Astrocyte (in vitro differentiated cells and primary cell): ENCODE data around the gene CHST15. TPM values are rescaled to one million over a fixed set of nuclear protein-coding genes. Genes with fewer than 3 reads are reported as not detected.

Experiments
- DNase-seq: peaks from one replicate; pipeline ENCODE4 v3.0.0-alpha.2; 2010; ENCODE audit warnings: low read depth
- FAIRE-seq: peaks from 2 replicates; lab custom pipeline; 2011; peaks lifted over from hg19 to GRCh38; lab: Jason Lieb, UNC
- H2AFZ ChIP-seq: 2 replicates; pipeline ENCODE4 v1.6.0; 2012; ENCODE audit warnings: low read depth, low read length, inconsistent platforms
- H3K27ac ChIP-seq: 2 replicates; pipeline ENCODE4 v1.5.1; 2011; ENCODE audit warnings: low read depth, low read length, inconsistent platforms
- H3K27me3 ChIP-seq: 2 replicates; pipeline ENCODE4 v1.6.0; 2011; ENCODE audit warnings: low read length, inconsistent platforms; ENCODE audit not compliant: insufficient read depth
- H3K36me3 ChIP-seq: 2 replicates; pipeline ENCODE4 v1.5.1; 2011; ENCODE audit warnings: low read length, inconsistent platforms; ENCODE audit not compliant: insufficient read depth
- H3K4me1 ChIP-seq: 2 replicates; pipeline ENCODE4 v1.5.1; 2011; ENCODE audit warnings: low read length, inconsistent platforms; ENCODE audit not compliant: insufficient read depth
- H3K4me2 ChIP-seq: 2 replicates; pipeline ENCODE4 v1.6.0; 2012; ENCODE audit warnings: low read length, inconsistent platforms
- H3K4me3 ChIP-seq: 2 replicates; pipeline ENCODE4 v1.5.1; 2011; ENCODE audit warnings: low read depth, mild to moderate bottlenecking, low read length, inconsistent platforms; ENCODE audit not compliant: insufficient read depth
- H3K79me2 ChIP-seq: 2 replicates; pipeline ENCODE4 v1.6.0; 2012; ENCODE audit warnings: mild to moderate bottlenecking, low read length, inconsistent platforms; ENCODE audit not compliant: insufficient read depth
- H3K9ac ChIP-seq: 2 replicates; pipeline ENCODE4 v1.6.0; 2012; ENCODE audit warnings: mild to moderate bottlenecking, low read length, inconsistent platforms
- H3K9me3 ChIP-seq: 2 replicates; pipeline ENCODE4 v1.5.1; 2012; ENCODE audit warnings: low read depth, mild to moderate bottlenecking, low read length, inconsistent platforms; ENCODE audit not compliant: insufficient read depth
- H4K20me1 ChIP-seq: 2 replicates; pipeline ENCODE4 v1.6.0; 2012; ENCODE audit warnings: low read length, inconsistent platforms; ENCODE audit not compliant: insufficient read depth
- H3K27ac Mint-ChIP-seq: one replicate; pipeline ENCODE4 v1.8.0; 2021; ENCODE audit warnings: mild to moderate bottlenecking, mixed read lengths; ENCODE audit not compliant: unreplicated experiment
- H3K27me3 Mint-ChIP-seq: one replicate; pipeline ENCODE4 v1.8.0; 2021; ENCODE audit warnings: low read depth, mixed read lengths; ENCODE audit not compliant: unreplicated experiment
- H3K36me3 Mint-ChIP-seq: one replicate; pipeline ENCODE4 v1.8.0; 2021; ENCODE audit warnings: low read depth, mixed read lengths; ENCODE audit not compliant: unreplicated experiment
- H3K4me1 Mint-ChIP-seq: one replicate; pipeline ENCODE4 v1.8.0; 2021; ENCODE audit warnings: low read depth, mixed read lengths; ENCODE audit not compliant: unreplicated experiment
- H3K4me3 Mint-ChIP-seq: one replicate; pipeline ENCODE4 v1.8.0; 2021; ENCODE audit warnings: mild to moderate bottlenecking, moderate library complexity, mixed read lengths; ENCODE audit not compliant: unreplicated experiment
- H3K9me3 Mint-ChIP-seq: one replicate; pipeline ENCODE4 v1.8.0; 2021; ENCODE audit warnings: mild to moderate bottlenecking, mixed read lengths; ENCODE audit not compliant: unreplicated experiment
- EZH2 ChIP-seq: IDR thresholded peaks from 2 replicates; pipeline ENCODE4 v1.6.1; 2012; ENCODE audit warnings: mild to moderate bottlenecking, low read length, inconsistent platforms; ENCODE audit not compliant: insufficient read depth
- total RNA-seq: library from RNA; stranded (reverse); gene quantifications from 2 replicates; pipeline ENCODE4 v1.2.1, GENCODE V29; 2021
- TF ChIP-seq, protein P1 (sequence below): IDR thresholded peaks from 2 replicates; pipeline ENCODE4 v1.5.1; 2011; ENCODE audit warnings: low read depth, mild to moderate bottlenecking, inconsistent platforms, low read length, moderate library complexity; ENCODE audit not compliant: insufficient read depth

Gene CHST15
- total RNA-seq, 1 donor from 2014 or later: 20.6 TPM

DNA sequence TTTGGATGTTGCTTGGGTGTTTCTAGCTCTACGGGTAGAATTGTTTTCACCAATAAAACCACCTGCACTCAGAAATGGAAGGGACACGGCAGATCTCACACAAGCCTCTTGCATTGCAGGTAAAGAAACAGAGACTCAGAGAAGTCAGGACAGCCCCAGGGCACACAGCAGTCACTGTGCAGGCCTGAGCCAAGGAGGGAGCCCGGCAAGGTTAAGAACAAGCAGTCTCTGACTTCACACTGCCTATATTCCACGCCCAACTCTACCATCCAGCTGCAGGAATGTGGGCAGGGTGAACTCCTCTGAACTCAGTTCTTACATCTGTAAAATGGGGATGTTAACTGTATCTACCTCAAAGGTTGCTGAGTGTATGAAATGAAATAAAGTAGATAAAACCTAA is 15.4 kb downstream of the CHST15 start:
- Mint-ChIP-seq H3K4me1 (peaks cover 7% of the 10 kb centered on the region), H3K36me3 (peaks cover 7% of the 10 kb centered on the region), H3K4me3 (no peak overlapping the region), H3K9me3 (peaks cover 8% of the 10 kb centered on the region), H3K27me3 (peaks cover 29% of the 10 kb centered on the region), H3K27ac (no peak overlapping the region)
- Histone ChIP-seq H3K4me3 (no peak overlapping the region), H3K79me2 (peaks cover 21% of the 10 kb centered on the region), H3K4me1 (no peaks in the 10 kb centered on the region), H3K27me3 (peaks cover 7% of the 10 kb centered on the region), H3K9ac (no peak overlapping the region), H3K4me2 (no peak overlapping the region), H3K9me3 (no peaks in the 10 kb centered on the region), H3K27ac (no peak overlapping the region), H4K20me1 (peaks cover 60% of the 10 kb centered on the region), H3K36me3 (no peaks in the 10 kb centered on the region), H2AFZ (no peak overlapping the region)
- no peak for TF ChIP-seq EZH2
- TF ChIP-seq, protein P1, sequence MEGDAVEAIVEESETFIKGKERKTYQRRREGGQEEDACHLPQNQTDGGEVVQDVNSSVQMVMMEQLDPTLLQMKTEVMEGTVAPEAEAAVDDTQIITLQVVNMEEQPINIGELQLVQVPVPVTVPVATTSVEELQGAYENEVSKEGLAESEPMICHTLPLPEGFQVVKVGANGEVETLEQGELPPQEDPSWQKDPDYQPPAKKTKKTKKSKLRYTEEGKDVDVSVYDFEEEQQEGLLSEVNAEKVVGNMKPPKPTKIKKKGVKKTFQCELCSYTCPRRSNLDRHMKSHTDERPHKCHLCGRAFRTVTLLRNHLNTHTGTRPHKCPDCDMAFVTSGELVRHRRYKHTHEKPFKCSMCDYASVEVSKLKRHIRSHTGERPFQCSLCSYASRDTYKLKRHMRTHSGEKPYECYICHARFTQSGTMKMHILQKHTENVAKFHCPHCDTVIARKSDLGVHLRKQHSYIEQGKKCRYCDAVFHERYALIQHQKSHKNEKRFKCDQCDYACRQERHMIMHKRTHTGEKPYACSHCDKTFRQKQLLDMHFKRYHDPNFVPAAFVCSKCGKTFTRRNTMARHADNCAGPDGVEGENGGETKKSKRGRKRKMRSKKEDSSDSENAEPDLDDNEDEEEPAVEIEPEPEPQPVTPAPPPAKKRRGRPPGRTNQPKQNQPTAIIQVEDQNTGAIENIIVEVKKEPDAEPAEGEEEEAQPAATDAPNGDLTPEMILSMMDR: no peak
- no peak for DNase-seq
- no peak for FAIRE-seq

DNA sequence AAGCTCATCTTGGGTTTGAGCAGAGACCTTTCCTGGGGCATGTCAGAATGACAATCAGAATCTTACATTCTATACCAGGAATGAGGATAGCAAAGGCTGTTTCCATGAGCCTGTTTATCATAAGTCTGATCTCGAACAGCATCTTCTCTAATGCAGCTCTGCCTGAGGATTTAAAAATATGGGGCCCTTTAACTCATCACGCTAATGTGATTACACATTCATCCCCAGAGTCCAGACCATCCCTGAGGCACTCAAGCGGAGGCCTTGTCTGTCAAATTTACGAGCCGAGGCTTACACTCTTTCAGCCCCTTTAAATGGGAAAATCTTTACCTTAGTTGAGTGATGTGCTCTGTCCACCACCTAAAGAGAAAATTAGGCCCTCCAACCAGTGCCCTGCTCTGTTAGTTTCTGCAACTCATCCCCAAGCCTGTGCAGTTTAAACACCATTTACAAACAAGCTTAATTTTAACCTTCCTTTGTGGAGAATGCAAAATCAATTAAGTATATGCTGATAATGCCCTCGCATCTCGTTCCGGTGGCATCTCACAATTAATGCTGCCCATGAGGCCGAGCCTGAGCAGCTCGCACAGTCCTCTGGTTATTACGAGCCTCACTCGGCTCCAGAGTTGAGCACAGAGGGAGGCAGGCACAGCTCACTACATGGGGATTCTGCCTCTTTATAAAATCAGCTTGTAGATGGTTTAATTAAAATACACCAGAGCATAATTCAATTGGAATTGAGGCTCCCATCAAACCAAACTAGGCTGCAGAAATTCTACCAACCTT is 16.0 kb downstream of the CHST15 start:
- Histone ChIP-seq H3K4me3 (no peak overlapping the region), H3K36me3 (no peaks in the 10 kb centered on the region), H3K4me2 (no peak overlapping the region), H3K79me2 (peaks cover 23% of the 10 kb centered on the region), H3K9me3 (no peaks in the 10 kb centered on the region), H3K27me3 (peaks cover 7% of the 10 kb centered on the region), H3K27ac (no peak overlapping the region), H4K20me1 (peaks cover 65% of the 10 kb centered on the region), H2AFZ (no peak overlapping the region), H3K9ac (no peak overlapping the region), H3K4me1 (no peaks in the 10 kb centered on the region)
- Mint-ChIP-seq H3K36me3 (peaks cover 3% of the 10 kb centered on the region), H3K27me3 (peaks cover 28% of the 10 kb centered on the region), H3K4me1 (peaks cover 7% of the 10 kb centered on the region), H3K4me3 (no peak overlapping the region), H3K9me3 (peaks cover 4% of the 10 kb centered on the region), H3K27ac (no peak overlapping the region)
- DNase-seq (no peak), FAIRE-seq (no peak)
- TF ChIP-seq EZH2: no peak
- TF ChIP-seq, protein P1: no peak

DNA sequence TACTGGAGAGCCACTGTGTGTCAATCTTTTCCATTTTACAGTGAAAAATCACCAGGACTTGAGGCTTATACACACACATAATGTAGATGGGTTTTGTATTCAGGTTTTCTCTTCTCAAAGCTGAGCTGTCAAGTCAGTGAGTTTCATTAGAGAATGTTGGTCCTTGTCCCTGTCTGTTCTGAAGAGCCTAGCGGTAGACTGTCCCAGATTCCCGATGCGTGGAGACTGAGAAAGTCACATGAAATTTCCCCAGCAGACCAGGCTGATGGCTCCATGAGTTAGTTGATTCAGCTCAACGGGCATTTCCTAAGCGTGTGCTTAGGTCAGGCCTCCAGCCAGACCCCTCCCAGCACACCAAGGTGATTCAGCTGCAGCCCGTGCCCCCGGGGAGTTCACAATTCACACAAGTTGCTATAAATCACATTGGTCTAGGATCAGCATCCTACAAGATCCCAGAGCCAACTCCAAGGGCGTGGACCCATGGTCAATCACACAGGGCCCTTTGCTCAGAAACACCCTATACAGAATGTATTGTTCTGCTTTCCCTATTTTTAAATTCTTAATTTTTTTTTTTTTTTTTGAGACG is 17.2 kb downstream of the CHST15 start:
- H3K36me3 Mint-ChIP-seq: peaks cover 2% of the 10 kb centered on the region
- no peak for FAIRE-seq

More for the DNA sequence above, 17.2 kb downstream of the CHST15 start:
- H3K27me3 Mint-ChIP-seq: peaks cover 28% of the 10 kb centered on the region
- H3K4me1 Mint-ChIP-seq: peaks cover 12% of the 10 kb centered on the region
- Histone ChIP-seq H3K4me3 (no peak overlapping the region), H3K4me2 (no peak overlapping the region), H3K9ac (no peak overlapping the region), H3K4me1 (no peaks in the 10 kb centered on the region), H3K27me3 (peaks cover 9% of the 10 kb centered on the region), H3K36me3 (no peaks in the 10 kb centered on the region), H3K79me2 (peaks cover 26% of the 10 kb centered on the region), H3K27ac (no peak overlapping the region), H4K20me1 (peaks cover 66% of the 10 kb centered on the region), H2AFZ (no peak overlapping the region), H3K9me3 (no peaks in the 10 kb centered on the region)
- no peak for TF ChIP-seq EZH2
- TF ChIP-seq, protein P1: no peak
- H3K27ac Mint-ChIP-seq: no peak overlapping the region
- H3K4me3 Mint-ChIP-seq: no peak overlapping the region
- no peak for DNase-seq
- H3K9me3 Mint-ChIP-seq: peaks cover 4% of the 10 kb centered on the region
